ENCODE data around the gene ALPG.
"Not testable (repeated sequence)": the region's sequence is repeated elsewhere in the genome, so short reads cannot be mapped to it uniquely, and the experiment has no call there.

ALPG gene

DNA sequence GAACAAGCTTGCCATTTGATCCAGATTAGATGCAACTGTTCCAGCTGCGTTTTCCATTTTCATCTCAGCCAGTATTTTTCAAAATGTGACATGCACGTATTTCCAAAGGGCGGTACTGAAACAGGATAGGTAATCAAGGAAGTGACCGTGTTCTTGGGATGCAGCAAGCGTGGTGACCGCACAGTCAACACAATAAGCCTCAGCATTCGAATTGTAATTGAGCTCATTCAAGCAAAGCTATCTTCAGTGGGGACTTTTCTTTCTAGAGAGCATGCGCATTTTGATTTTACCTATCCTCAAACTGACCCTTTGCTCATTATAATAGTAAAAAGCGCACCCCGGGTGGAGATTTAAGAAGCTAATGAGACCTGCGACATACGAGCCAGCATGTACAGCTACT, 31.5 kb upstream of the ALPG start:
- TF ChIP-seq, protein P1, sequence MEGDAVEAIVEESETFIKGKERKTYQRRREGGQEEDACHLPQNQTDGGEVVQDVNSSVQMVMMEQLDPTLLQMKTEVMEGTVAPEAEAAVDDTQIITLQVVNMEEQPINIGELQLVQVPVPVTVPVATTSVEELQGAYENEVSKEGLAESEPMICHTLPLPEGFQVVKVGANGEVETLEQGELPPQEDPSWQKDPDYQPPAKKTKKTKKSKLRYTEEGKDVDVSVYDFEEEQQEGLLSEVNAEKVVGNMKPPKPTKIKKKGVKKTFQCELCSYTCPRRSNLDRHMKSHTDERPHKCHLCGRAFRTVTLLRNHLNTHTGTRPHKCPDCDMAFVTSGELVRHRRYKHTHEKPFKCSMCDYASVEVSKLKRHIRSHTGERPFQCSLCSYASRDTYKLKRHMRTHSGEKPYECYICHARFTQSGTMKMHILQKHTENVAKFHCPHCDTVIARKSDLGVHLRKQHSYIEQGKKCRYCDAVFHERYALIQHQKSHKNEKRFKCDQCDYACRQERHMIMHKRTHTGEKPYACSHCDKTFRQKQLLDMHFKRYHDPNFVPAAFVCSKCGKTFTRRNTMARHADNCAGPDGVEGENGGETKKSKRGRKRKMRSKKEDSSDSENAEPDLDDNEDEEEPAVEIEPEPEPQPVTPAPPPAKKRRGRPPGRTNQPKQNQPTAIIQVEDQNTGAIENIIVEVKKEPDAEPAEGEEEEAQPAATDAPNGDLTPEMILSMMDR (IDR thresholded peaks at IDR 0.05), result no peak
- no peak overlapping the region for H3K4me3 ChIP-seq
- H3K27ac ChIP-seq, result no peak overlapping the region
- DNase-seq (ENCODE audit: low spot score), result no peak

DNA sequence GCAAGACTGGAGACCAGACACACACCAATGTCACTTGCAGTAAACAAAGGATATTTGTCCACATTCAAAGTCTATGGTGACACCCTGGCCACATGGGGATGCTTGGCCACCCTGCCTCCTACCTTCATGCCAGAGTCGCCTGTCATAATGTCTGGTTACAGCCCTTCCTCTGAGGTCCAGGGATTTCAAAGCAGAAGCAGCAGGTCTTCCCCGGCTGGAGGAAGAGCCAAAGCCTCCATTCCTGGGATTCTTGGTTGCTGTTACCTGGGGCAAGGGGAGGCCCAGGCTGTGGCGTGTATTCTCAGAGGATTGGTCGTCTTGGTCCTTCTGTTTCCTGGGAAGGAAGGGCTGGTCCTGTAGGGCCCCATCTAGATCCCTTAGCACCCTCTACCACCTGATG, 30.4 kb upstream of the ALPG start:
- no peak overlapping the region for H3K4me3 ChIP-seq
- no peak for DNase-seq (ENCODE audit: low spot score)
- no peak overlapping the region for H3K27ac ChIP-seq
- TF ChIP-seq, protein P1 (IDR thresholded peaks at IDR 0.05), result no peak

GRCh38 chr2:232376713-232377112, 29.9 kb upstream of the ALPG start:
- TF ChIP-seq, protein P1 (IDR thresholded peaks at IDR 0.05), result no peak
- Histone ChIP-seq H3K4me3 (no peak overlapping the region), H3K27ac (no peak overlapping the region)
- no peak for DNase-seq (ENCODE audit: low spot score)

- H3K4me3 ChIP-seq, result no peak overlapping the region
- TF ChIP-seq, protein P1 (IDR thresholded peaks at IDR 0.05), result no peak
- DNase-seq (ENCODE audit: low spot score), result no peak
- no peak overlapping the region for H3K27ac ChIP-seq
These were observed 29.3 kb upstream of the ALPG start for GRCh38 chr2:232377319-232377718.

GRCh38 chr2:232377841-232378734, 28.6 kb upstream of the ALPG start:
- TF ChIP-seq, protein P1 (IDR thresholded peaks at IDR 0.05), result no peak
- Histone ChIP-seq H3K4me3 (no peak overlapping the region), H3K27ac (no peak overlapping the region)
- DNase-seq (ENCODE audit: low spot score), result no peak

DNA sequence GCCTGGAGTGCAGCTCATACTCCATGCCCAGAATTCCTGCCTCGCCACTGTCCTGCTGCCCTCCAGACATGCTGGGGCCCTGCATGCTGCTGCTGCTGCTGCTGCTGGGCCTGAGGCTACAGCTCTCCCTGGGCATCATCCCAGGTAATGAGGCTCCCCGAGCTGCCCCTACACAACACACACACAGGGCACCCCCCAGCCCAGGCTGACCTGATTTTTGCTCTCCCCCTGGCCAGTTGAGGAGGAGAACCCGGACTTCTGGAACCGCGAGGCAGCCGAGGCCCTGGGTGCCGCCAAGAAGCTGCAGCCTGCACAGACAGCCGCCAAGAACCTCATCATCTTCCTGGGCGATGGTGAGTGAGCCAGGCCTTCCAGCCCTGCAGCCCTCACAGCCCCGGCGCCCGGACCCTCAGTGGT, 27.9 kb upstream of the ALPG start, which contains the start of gene ALPP:
Gene ALPP, plus strand, starts transcription at position 17 of the 417 bp plus-strand sequence. Its CDS starts 52 bp downstream, at position 69.
- not testable (repeated sequence) for DNase-seq (ENCODE audit: low spot score); H3K27ac ChIP-seq; H3K4me3 ChIP-seq

- not testable (repeated sequence) for H3K4me3 ChIP-seq; DNase-seq (ENCODE audit: low spot score)
These were observed 26.7 kb upstream of the ALPG start for GRCh38 chr2:232379610-232380590.

DNA sequence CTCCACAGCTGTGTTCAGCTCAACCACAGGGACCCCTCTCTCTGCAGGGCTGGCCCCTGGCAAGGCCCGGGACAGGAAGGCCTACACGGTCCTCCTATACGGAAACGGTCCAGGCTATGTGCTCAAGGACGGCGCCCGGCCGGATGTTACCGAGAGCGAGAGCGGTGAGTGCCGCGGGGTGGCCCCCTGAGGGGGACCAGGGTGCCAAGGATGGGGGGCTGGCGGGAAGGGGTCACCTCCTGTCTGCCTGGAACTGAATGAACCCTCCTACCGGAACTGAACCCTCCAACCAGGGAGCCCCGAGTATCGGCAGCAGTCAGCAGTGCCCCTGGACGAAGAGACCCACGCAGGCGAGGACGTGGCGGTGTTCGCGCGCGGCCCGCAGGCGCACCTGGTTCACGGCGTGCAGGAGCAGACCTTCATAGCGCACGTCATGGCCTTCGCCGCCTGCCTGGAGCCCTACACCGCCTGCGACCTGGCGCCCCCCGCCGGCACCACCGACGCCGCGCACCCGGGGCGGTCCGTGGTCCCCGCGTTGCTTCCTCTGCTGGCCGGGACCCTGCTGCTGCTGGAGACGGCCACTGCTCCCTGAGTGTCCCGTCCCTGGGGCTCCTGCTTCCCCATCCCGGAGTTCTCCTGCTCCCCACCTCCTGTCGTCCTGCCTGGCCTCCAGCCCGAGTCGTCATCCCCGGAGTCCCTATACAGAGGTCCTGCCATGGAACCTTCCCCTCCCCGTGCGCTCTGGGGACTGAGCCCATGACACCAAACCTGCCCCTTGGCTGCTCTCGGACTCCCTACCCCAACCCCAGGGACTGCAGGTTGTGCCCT, 25.2 kb upstream of the ALPG start:
- not testable (repeated sequence) for DNase-seq (ENCODE audit: low spot score)

More at GRCh38 chr2:232379610-232380590, 26.7 kb upstream of the ALPG start:
- not testable (repeated sequence) for H3K27ac ChIP-seq

More for the DNA sequence above, 25.2 kb upstream of the ALPG start:
- not testable (repeated sequence) for H3K27ac ChIP-seq, H3K4me3 ChIP-seq
